ENCODE measurements around the gene KCNQ2.

Gene KCNQ2

GRCh38 chr20:63409066-63409833 is 63.2 kb downstream of the KCNQ2 start:
- no peak for DNase-seq (ENCODE audit: extremely low spot score, insufficient read length, low read depth)
- FAIRE-seq, result no peak

- no peak for FAIRE-seq
These were observed 63.8 kb downstream of the KCNQ2 start for GRCh38 chr20:63408684-63409046.

GRCh38 chr20:63407928-63408683 is 64.3 kb downstream of the KCNQ2 start:
- no peak for FAIRE-seq
- no peak for DNase-seq (ENCODE audit: extremely low spot score, insufficient read length, low read depth)

More at GRCh38 chr20:63408684-63409046, 63.8 kb downstream of the KCNQ2 start:
- no peak for DNase-seq (ENCODE audit: extremely low spot score, insufficient read length, low read depth)

- DNase-seq (ENCODE audit: extremely low spot score, insufficient read length, low read depth), result no peak
- FAIRE-seq, result no peak
These were observed 65.7 kb downstream of the KCNQ2 start for GRCh38 chr20:63406617-63407245.

- FAIRE-seq, result no peak
These were observed 66.4 kb downstream of the KCNQ2 start for GRCh38 chr20:63406011-63406410.

GRCh38 chr20:63405102-63405730 is 67.2 kb downstream of the KCNQ2 start:
- FAIRE-seq (no peak), DNase-seq (ENCODE audit: extremely low spot score, insufficient read length, low read depth) (no peak)

More at GRCh38 chr20:63406011-63406410, 66.4 kb downstream of the KCNQ2 start:
- DNase-seq (ENCODE audit: extremely low spot score, insufficient read length, low read depth), result no peak

- FAIRE-seq (no peak), DNase-seq (ENCODE audit: extremely low spot score, insufficient read length, low read depth) (no peak)
These were observed 68.0 kb downstream of the KCNQ2 start for GRCh38 chr20:63404129-63405085.

GRCh38 chr20:63403403-63404105 is 68.9 kb downstream of the KCNQ2 start:
- FAIRE-seq, result no peak
- no peak for DNase-seq (ENCODE audit: extremely low spot score, insufficient read length, low read depth)

GRCh38 chr20:63402860-63403220 is 69.6 kb downstream of the KCNQ2 start:
- FAIRE-seq, result no peak
- no peak for DNase-seq (ENCODE audit: extremely low spot score, insufficient read length, low read depth)

GRCh38 chr20:63402181-63402859 is 70.1 kb downstream of the KCNQ2 start:
- DNase-seq (ENCODE audit: extremely low spot score, insufficient read length, low read depth) (no peak), FAIRE-seq (no peak)

GRCh38 chr20:63401384-63402110 is 70.9 kb downstream of the KCNQ2 start:
- no peak for FAIRE-seq
- no peak for DNase-seq (ENCODE audit: extremely low spot score, insufficient read length, low read depth)

GRCh38 chr20:63400486-63401210 is 71.8 kb downstream of the KCNQ2 start:
- DNase-seq (ENCODE audit: extremely low spot score, insufficient read length, low read depth), result no peak
- FAIRE-seq, result no peak

GRCh38 chr20:63399596-63400375 is 72.7 kb downstream of the KCNQ2 start:
- FAIRE-seq (no peak), DNase-seq (ENCODE audit: extremely low spot score, insufficient read length, low read depth) (no peak)

GRCh38 chr20:63398744-63399514 is 73.5 kb downstream of the KCNQ2 start:
- no peak for DNase-seq (ENCODE audit: extremely low spot score, insufficient read length, low read depth)
- no peak for FAIRE-seq

GRCh38 chr20:63397946-63398450 is 74.5 kb downstream of the KCNQ2 start:
- DNase-seq (ENCODE audit: extremely low spot score, insufficient read length, low read depth), result no peak
- no peak for FAIRE-seq

All from GM18507 (cell line).